Cerebellar cortex (tissue), 1 donor: ENCODE measurements around the gene YEATS4.

Experiments used
- DNase-seq: peaks from one replicate; pipeline ENCODE4 v3.0.0-alpha.2; 2015; ENCODE audit warnings: low spot score

YEATS4 gene

GRCh38 chr12:69433653-69434052 lies 74.1 kb downstream of the YEATS4 start:
- no peak for DNase-seq

- no peak for DNase-seq
These were observed 76.1 kb downstream of the YEATS4 start for GRCh38 chr12:69435644-69436043.

GRCh38 chr12:69437073-69437472 lies 77.5 kb downstream of the YEATS4 start:
- DNase-seq = no peak

GRCh38 chr12:69438539-69438938 lies 79.0 kb downstream of the YEATS4 start:
- no peak for DNase-seq

GRCh38 chr12:69440016-69440415 lies 80.5 kb downstream of the YEATS4 start:
- DNase-seq = no peak
